Natural killer cell treated with Interleukin-12 subunit alpha and Interleukin-12 subunit beta and Interleukin-15 and Interleukin-18, amount 100 ng/mL, for 72 hours (primary cell): ENCODE data around the gene FADS3. TPM values are rescaled to one million over a fixed set of nuclear protein-coding genes. Genes with fewer than 3 reads are reported as not detected.

Experiments
- ATAC-seq, 2 donors: fragments of 150-1000 bp; cut with Tn5 transposase in 1 of 2; sonication (Bioruptor Pico), chemical (Tn5 transposase) in 1 of 2; 2 replicates each; pipeline ENCODE4 v1.10.0; 2021
- DNase-seq: peaks from one replicate; pipeline ENCODE4 v3.0.0; 2022; ENCODE audit warnings: low spot score
- H3K27ac Mint-ChIP-seq, 2 donors: 1 replicate in 1 of 2; 2 replicates in 1 of 2; pipeline ENCODE4 v1.8.0; 2022; ENCODE audit warnings: mixed read lengths in 2 of 2, mild to moderate bottlenecking in 1 of 2, moderate library complexity in 1 of 2
- H3K27me3 Mint-ChIP-seq, 2 donors: 1 replicate in 1 of 2; 2 replicates in 1 of 2; pipeline ENCODE4 v1.8.0; 2022; ENCODE audit warnings: mixed read lengths in 2 of 2
- H3K36me3 Mint-ChIP-seq: one replicate; pipeline ENCODE4 v1.8.0; 2022; ENCODE audit warnings: mixed read lengths
- H3K4me1 Mint-ChIP-seq, 2 donors: 1 replicate in 1 of 2; 2 replicates in 1 of 2; pipeline ENCODE4 v1.8.0; 2022; ENCODE audit warnings: low read depth in 2 of 2, mixed read lengths in 2 of 2, mild to moderate bottlenecking in 1 of 2
- H3K4me3 Mint-ChIP-seq: one replicate; pipeline ENCODE4 v1.8.0; 2022; ENCODE audit warnings: mixed read lengths
- H3K9me3 Mint-ChIP-seq: 2 replicates; pipeline ENCODE4 v1.8.0; 2022; ENCODE audit warnings: mixed read lengths
- total RNA-seq, 2 donors: library from RNA; stranded (reverse); gene quantifications; one replicate each; pipeline ENCODE4 v1.2.3, GENCODE V29; 2022

The FADS3 gene
- total RNA-seq, 2 donors from 2014 or later, result 13.2 to 14.0 TPM

GRCh38 chr11:61900251-61900650, 8.9 kb upstream of the FADS3 start:
- Mint-ChIP-seq H3K36me3 (no peaks in the 10 kb centered on the region), H3K4me1 (peaks cover 5 to 12% of the 10 kb centered on the region in 2 donors), H3K27me3 (no peaks in the 10 kb centered on the region), H3K27ac (no peak overlapping the region), H3K4me3 (no peak overlapping the region), H3K9me3 (no peaks in the 10 kb centered on the region)
- ATAC-seq, result no peak
- DNase-seq, result no peak

DNA sequence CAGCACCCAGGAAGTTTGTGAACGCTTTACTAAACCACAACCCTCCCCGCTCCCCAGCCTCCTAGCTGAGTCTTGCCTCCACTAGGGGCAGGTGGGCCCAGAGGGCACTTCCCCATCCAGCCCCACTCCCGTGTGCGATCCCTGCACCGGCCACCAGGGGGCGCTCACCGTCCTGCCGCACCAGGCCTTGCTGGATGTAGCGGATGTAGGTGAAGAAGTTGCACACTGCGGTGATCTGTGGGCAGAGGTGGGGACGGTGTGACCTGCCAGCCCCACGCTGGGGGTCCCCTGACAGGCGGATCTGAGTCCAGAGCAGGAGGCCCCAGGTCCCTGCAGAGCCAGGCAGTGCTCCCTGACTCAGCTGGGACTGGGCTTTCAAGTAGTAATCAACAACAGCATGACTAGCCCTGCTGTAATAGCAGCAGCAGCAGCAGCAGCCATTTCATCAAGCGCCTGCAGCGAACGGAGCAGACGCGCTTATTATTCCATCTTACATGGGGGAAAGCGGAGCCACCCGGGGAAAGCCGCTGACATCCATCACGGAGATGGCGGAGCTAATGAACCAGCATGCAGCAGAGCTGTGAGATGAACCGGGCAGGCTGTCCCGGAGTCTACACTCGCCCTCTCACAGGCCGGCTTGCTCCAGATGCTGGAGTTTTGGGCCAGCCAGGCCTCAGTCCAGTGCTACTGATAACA, 7.9 kb upstream of the FADS3 start:
- ATAC-seq (peak; percentile 89), DNase-seq (peak; percentile 89)
- peak overlapping the region; percentile 70 to 72 for H3K27ac Mint-ChIP-seq
- no peaks in the 10 kb centered on the region for H3K9me3 Mint-ChIP-seq
- no peaks in the 10 kb centered on the region for H3K27me3 Mint-ChIP-seq
- peak overlapping the region; percentile 20 for H3K4me3 Mint-ChIP-seq
- peaks cover 5 to 12% of the 10 kb centered on the region in 2 donors for H3K4me1 Mint-ChIP-seq
- H3K36me3 Mint-ChIP-seq, result no peaks in the 10 kb centered on the region

DNA sequence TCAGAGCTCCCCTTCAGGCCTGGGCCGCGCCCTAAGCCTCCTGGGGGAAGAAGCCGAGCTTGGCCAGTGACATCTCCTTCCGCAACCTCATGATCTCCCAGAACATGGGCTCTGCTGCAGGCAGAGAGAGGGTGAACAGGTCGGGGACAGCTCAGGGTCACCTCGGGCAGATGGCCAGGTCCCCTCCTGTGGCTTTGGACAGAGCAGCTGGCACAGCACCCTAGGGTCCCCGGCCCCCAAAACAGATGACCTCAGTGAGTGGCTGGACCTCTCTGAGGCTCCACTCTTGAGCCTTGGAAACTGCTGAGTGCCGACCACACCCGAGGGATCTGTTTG, 6.9 kb upstream of the FADS3 start:
- no peaks in the 10 kb centered on the region for H3K27me3 Mint-ChIP-seq
- H3K4me1 Mint-ChIP-seq, result peaks cover 5 to 8% of the 10 kb centered on the region in 2 donors
- no peaks in the 10 kb centered on the region for H3K36me3 Mint-ChIP-seq
- no peak overlapping the region for H3K27ac Mint-ChIP-seq
- H3K9me3 Mint-ChIP-seq, result no peaks in the 10 kb centered on the region
- DNase-seq, result no peak
- ATAC-seq, result no peak
- no peak overlapping the region for H3K4me3 Mint-ChIP-seq

DNA sequence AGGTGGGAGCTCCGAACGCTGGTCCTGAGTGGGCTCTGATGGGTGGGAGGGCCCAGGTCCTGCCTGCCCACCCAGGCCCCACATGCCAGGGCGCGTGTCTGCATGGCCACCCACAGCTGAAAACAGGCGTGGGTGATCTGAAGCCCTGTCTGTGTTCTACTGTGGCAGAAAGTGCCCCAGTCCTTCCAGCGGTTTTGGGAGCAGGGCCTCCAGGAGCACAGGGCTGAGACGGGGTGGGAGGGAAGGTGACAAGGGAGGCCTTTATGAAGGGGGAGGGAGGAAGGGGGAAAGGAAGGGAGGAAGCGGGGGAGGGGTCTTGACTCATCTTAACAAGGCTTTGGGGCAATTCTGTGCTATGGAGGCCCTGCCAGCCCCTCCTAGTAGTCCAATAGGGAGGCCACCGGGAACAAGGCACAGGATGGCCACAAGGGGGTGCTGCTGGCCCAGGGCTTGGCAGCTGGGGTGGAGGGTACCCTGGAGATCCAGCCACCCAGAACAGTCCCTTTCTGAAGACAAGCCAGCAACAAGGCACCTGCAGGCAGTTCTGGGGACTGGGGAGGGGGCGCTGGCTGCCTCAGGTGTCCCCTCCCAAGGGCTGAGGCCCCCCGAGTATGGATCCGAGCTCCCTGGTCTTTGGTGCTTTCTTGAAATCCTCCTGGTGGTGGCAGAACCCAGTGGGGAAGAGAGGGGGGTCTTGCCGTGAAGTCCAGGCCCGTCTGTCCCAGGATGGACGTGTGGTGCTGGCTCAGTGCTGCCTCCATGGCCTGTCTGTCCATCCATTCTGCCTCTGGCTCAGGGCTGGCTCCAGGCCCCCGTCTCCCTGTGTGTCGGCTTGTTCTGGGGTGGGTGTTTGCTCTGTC, 6.3 kb upstream of the FADS3 start:
- Mint-ChIP-seq H3K4me3 (no peak overlapping the region), H3K9me3 (no peaks in the 10 kb centered on the region), H3K36me3 (no peaks in the 10 kb centered on the region), H3K27me3 (no peaks in the 10 kb centered on the region), H3K27ac (no peak overlapping the region), H3K4me1 (peaks cover 5 to 8% of the 10 kb centered on the region in 2 donors)
- DNase-seq (peak; percentile 76), ATAC-seq (peak; percentile 59 to 73)

- no peak overlapping the region for H3K4me3 Mint-ChIP-seq
- peaks cover 5 to 8% of the 10 kb centered on the region in 2 donors for H3K4me1 Mint-ChIP-seq
- H3K9me3 Mint-ChIP-seq, result no peaks in the 10 kb centered on the region
- no peaks in the 10 kb centered on the region for H3K36me3 Mint-ChIP-seq
- ATAC-seq (no peak), DNase-seq (no peak)
- H3K27me3 Mint-ChIP-seq, result no peaks in the 10 kb centered on the region
- peak overlapping the region in 1 of 2 donors; percentile 57 for H3K27ac Mint-ChIP-seq
Observed at GRCh38 chr11:61896665-61897386, 5.5 kb upstream of the FADS3 start.

- no peak for DNase-seq
- no peak overlapping the region for H3K27ac Mint-ChIP-seq
- H3K27me3 Mint-ChIP-seq, result no peaks in the 10 kb centered on the region
- no peak for ATAC-seq
- no peaks in the 10 kb centered on the region for H3K36me3 Mint-ChIP-seq
- no peaks in the 10 kb centered on the region for H3K9me3 Mint-ChIP-seq
- peaks cover 5 to 10% of the 10 kb centered on the region in 2 donors for H3K4me1 Mint-ChIP-seq
- no peak overlapping the region for H3K4me3 Mint-ChIP-seq
Observed at GRCh38 chr11:61895718-61896059, 4.3 kb upstream of the FADS3 start.

DNA sequence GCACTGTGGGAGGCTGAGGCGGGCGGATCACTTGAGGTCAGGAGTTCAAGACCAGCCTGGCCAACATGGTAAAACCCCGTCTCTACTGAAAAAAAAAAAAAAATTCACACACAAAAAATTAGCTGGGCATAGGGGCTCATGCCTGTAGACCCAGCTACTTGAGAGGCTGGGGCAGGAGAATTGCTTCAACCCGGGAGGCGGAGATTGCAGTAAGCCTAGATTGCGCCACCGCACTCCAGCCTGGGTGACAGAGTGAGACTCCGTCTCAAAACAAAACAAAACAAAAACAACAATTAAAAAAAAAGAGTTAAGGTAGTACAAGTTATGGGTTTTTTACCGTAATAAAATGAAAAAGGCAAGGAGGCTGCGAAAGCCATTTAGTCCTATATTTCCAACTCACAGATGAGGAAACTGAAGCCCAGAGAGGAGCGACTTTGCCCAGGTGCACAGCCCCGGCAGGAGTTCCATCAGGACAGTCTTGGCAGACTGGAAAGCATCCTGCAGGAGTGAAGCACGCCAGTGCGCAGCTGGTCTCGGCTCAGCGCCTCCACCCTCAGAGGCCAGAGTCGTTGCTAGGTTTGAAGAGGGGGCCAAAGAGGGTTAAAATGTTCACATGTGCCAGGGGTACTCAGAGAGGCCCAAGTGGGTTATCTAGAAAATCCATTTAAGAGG, 3.8 kb upstream of the FADS3 start:
- no peaks in the 10 kb centered on the region for H3K9me3 Mint-ChIP-seq

DNA sequence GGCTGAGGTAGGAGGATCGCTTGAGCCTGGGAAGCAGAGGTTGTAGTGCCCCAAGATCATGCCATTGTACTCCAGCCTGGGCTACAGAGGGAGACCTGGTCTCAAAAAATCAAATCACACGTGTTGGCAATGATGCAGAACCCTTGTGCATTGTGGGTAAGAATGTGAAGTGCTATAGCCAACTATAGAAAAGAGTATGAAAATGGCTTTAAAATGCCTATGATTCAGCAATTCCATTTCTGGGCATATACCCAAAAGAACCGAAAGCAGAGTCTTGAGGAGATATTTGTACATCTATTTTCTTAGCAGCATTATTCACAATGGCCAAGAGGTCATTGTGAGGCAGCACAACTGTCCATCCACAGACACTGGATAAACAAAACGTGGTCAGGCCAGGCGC, 2.6 kb upstream of the FADS3 start:
- peaks cover 0 to 6% of the 10 kb centered on the region in 2 donors for H3K4me1 Mint-ChIP-seq
- DNase-seq (no peak), ATAC-seq (no peak)
- H3K4me3 Mint-ChIP-seq, result no peak overlapping the region
- H3K36me3 Mint-ChIP-seq, result no peaks in the 10 kb centered on the region
- no peak overlapping the region for H3K27ac Mint-ChIP-seq
- H3K27me3 Mint-ChIP-seq, result no peaks in the 10 kb centered on the region
- no peaks in the 10 kb centered on the region for H3K9me3 Mint-ChIP-seq

More for the DNA sequence above, 3.8 kb upstream of the FADS3 start:
- no peak for ATAC-seq
- H3K36me3 Mint-ChIP-seq, result no peaks in the 10 kb centered on the region
- no peak overlapping the region for H3K27ac Mint-ChIP-seq
- peaks cover 5 to 10% of the 10 kb centered on the region in 2 donors for H3K4me1 Mint-ChIP-seq
- H3K27me3 Mint-ChIP-seq, result no peaks in the 10 kb centered on the region
- H3K4me3 Mint-ChIP-seq, result no peak overlapping the region
- DNase-seq, result no peak

- ATAC-seq, result peak in 1 of 2 donors; percentile 15
- Mint-ChIP-seq H3K36me3 (no peaks in the 10 kb centered on the region), H3K4me1 (peaks cover 0 to 6% of the 10 kb centered on the region in 2 donors), H3K4me3 (peak overlapping the region; percentile 65), H3K27ac (peak overlapping the region in 1 of 2 donors; percentile 53), H3K27me3 (no peaks in the 10 kb centered on the region), H3K9me3 (no peaks in the 10 kb centered on the region)
- DNase-seq, result no peak
Observed at GRCh38 chr11:61892085-61892370, 683 bp upstream of the FADS3 start.

GRCh38 chr11:61890529-61891330, 615 bp downstream of the FADS3 start:
- H3K4me3 Mint-ChIP-seq, result peak overlapping the region; percentile 39
- no peaks in the 10 kb centered on the region for H3K27me3 Mint-ChIP-seq
- H3K27ac Mint-ChIP-seq, result no peak overlapping the region
- H3K9me3 Mint-ChIP-seq, result no peaks in the 10 kb centered on the region
- ATAC-seq (peak; percentile 42 to 44), DNase-seq (no peak)
- H3K36me3 Mint-ChIP-seq, result no peaks in the 10 kb centered on the region
- peaks cover 0 to 2% of the 10 kb centered on the region in 2 donors for H3K4me1 Mint-ChIP-seq

GRCh38 chr11:61889831-61890230, 1.5 kb downstream of the FADS3 start:
- H3K36me3 Mint-ChIP-seq, result no peaks in the 10 kb centered on the region
- no peak overlapping the region for H3K27ac Mint-ChIP-seq
- no peaks in the 10 kb centered on the region for H3K9me3 Mint-ChIP-seq
- H3K4me1 Mint-ChIP-seq, result peaks cover 0 to 2% of the 10 kb centered on the region in 2 donors
- no peaks in the 10 kb centered on the region for H3K27me3 Mint-ChIP-seq
- DNase-seq (no peak), ATAC-seq (no peak)
- no peak overlapping the region for H3K4me3 Mint-ChIP-seq

GRCh38 chr11:61888590-61888989, 2.8 kb downstream of the FADS3 start:
- Mint-ChIP-seq H3K4me3 (no peak overlapping the region), H3K9me3 (no peaks in the 10 kb centered on the region), H3K27ac (no peak overlapping the region), H3K4me1 (peaks cover 0 to 2% of the 10 kb centered on the region in 2 donors), H3K36me3 (no peaks in the 10 kb centered on the region), H3K27me3 (no peaks in the 10 kb centered on the region)
- ATAC-seq (no peak), DNase-seq (no peak)

DNA sequence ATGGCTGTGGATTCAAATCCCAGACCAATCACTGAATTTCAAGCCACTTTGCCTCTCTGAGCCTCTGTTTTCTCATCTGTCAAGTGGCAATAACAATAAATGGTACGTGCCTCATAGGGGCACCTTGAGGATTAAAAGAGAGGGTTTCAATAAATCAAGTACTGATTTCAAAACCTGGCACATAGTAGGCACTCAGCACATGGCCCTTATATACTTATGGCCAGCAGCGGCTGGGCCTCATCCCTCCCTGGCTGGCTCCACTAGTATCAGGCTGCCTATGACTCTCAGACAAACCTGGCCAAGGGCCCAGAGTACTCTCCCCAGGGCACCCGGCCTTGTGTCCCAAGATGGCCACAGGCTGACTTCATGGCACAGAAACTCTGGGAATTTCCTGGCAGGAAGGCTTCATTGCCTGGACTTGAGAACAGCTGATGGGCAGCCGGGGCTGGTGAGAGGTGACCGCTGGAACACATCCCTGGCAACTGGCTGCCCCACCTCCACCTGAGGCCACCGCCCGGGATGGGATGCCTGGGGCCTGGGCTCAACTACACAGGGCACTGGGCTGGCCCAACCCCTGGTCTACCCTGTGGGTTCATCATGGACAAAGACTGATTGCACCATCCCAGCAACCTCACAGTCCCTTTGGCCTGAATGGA, 3.4 kb downstream of the FADS3 start:
- Mint-ChIP-seq H3K4me3 (no peak overlapping the region), H3K27me3 (no peaks in the 10 kb centered on the region), H3K4me1 (peaks cover 0 to 2% of the 10 kb centered on the region in 2 donors), H3K36me3 (no peaks in the 10 kb centered on the region), H3K27ac (no peak overlapping the region), H3K9me3 (no peaks in the 10 kb centered on the region)
- no peak for DNase-seq
- ATAC-seq, result no peak
